ENCODE data around the gene SCAMP4. TPM values are rescaled to one million over a fixed set of nuclear protein-coding genes. Genes with fewer than 3 reads are reported as not detected.

The SCAMP4 gene
- total and polyA plus RNA-seq, 2 of the 13 experiments (the other 11 are each of a cell fraction or from before 2014, with no cell fraction given) = 10.7 to 13.7 TPM

DNA sequence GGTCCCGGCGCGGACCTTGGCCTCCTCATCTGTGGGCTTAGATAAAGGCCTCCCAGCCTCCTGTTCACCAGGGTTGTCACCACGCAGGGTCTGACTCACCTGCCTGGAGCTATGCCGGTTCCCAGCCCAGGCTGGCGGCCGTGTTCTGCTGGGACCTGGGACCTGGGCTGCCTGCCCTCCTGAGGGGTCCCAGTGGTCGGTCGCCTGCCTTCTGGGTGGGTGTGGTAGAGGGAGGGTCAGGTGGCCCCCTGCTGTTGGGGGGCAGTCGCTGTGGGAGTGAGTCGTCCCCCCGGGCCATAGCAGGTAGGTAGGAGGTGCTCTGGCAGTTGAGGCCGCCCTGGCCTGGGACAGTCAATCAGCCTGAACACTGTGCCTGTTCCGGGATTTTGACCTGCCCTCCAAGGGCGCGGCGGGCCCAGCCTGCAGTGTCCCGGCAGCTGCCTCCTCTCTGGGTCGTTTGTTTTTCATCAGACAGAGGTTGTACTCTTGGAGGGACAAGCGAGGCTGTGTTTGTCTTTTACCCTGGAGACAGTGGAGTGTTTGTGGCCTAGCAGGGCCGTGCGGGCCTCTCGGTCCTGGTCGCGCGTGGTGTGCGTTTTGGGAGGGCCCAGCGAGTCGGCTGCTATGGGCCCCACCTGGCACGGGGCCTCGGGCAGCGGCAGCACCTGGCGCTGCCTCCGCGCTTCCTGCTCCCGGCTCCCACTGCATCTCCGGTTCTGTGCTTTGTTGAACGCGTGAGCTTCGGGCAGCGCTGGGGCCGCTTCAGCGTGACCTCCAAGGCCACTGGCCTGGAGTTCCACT, 2.6 kb downstream of the SCAMP4 start (continued):
- TF ChIP-seq, protein P1, sequence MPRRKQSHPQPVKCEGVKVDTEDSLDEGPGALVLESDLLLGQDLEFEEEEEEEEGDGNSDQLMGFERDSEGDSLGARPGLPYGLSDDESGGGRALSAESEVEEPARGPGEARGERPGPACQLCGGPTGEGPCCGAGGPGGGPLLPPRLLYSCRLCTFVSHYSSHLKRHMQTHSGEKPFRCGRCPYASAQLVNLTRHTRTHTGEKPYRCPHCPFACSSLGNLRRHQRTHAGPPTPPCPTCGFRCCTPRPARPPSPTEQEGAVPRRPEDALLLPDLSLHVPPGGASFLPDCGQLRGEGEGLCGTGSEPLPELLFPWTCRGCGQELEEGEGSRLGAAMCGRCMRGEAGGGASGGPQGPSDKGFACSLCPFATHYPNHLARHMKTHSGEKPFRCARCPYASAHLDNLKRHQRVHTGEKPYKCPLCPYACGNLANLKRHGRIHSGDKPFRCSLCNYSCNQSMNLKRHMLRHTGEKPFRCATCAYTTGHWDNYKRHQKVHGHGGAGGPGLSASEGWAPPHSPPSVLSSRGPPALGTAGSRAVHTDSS (CRISPR knock-in tag; conservative IDR thresholded peaks at IDR 0.05) = no peak
- TF ChIP-seq, protein P2, sequence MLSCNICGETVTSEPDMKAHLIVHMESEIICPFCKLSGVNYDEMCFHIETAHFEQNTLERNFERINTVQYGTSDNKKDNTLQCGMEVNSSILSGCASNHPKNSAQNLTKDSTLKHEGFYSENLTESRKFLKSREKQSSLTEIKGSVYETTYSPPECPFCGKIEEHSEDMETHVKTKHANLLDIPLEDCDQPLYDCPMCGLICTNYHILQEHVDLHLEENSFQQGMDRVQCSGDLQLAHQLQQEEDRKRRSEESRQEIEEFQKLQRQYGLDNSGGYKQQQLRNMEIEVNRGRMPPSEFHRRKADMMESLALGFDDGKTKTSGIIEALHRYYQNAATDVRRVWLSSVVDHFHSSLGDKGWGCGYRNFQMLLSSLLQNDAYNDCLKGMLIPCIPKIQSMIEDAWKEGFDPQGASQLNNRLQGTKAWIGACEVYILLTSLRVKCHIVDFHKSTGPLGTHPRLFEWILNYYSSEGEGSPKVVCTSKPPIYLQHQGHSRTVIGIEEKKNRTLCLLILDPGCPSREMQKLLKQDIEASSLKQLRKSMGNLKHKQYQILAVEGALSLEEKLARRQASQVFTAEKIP (CRISPR knock-in tag; IDR thresholded peaks at IDR 0.05; ENCODE audit: borderline replicate concordance) = no peak
- TF ChIP-seq ARHGAP35 (CRISPR knock-in tag; IDR thresholded peaks at IDR 0.05; ENCODE audit: borderline replicate concordance) = 0 out of 2 replicates have a peak, but pooled peaks have one; percentile 22
- no peak for TF ChIP-seq MZF1 (CRISPR knock-in tag; IDR thresholded peaks at IDR 0.05; ENCODE audit: borderline replicate concordance)
- TF ChIP-seq ATRX (CRISPR knock-in tag; IDR thresholded peaks at IDR 0.05; ENCODE audit: borderline replicate concordance) = no peak; the same call in 1 of the 2 replicates
- TF ChIP-seq, protein P3, sequence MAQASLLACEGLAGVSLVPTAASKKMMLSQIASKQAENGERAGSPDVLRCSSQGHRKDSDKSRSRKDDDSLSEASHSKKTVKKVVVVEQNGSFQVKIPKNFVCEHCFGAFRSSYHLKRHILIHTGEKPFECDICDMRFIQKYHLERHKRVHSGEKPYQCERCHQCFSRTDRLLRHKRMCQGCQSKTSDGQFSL (CRISPR knock-in tag; IDR thresholded peaks at IDR 0.05) = no peak
- peak; percentile 81; the same call in 1 of the 2 replicates for TF ChIP-seq ZNF672 (CRISPR knock-in tag; IDR thresholded peaks at IDR 0.05)
- TF ChIP-seq FOXP1 (IDR thresholded peaks at IDR 0.05) = no peak
- TF ChIP-seq FOXP1 (CRISPR knock-in tag; IDR thresholded peaks at IDR 0.05) = no peak
- TF ChIP-seq, protein P4, sequence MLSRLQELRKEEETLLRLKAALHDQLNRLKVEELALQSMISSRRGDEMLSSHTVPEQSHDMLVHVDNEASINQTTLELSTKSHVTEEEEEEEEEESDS (CRISPR knock-in tag; IDR thresholded peaks at IDR 0.05; ENCODE audit: borderline replicate concordance) = no peak
- TF ChIP-seq ZNF839 (CRISPR knock-in tag; IDR thresholded peaks at IDR 0.05; ENCODE audit: borderline replicate concordance) = no peak
- peak; percentile 31; the same call in 1 of the 2 replicates for TF ChIP-seq MAF1 (CRISPR knock-in tag; IDR thresholded peaks at IDR 0.05; ENCODE audit: borderline replicate concordance)
- TF ChIP-seq ATM (IDR thresholded peaks at IDR 0.05; ENCODE audit: borderline replicate concordance) = no peak
- TF ChIP-seq ZNF746 (CRISPR knock-in tag; IDR thresholded peaks at IDR 0.05) = no peak
- TF ChIP-seq MIER3 (CRISPR knock-in tag; IDR thresholded peaks at IDR 0.05; ENCODE audit: borderline replicate concordance) = no peak
- no peak for TF ChIP-seq NCOA5 (CRISPR knock-in tag; IDR thresholded peaks at IDR 0.05)
- TF ChIP-seq ZNF234 (CRISPR knock-in tag; conservative IDR thresholded peaks at IDR 0.05) = no peak
- TF ChIP-seq ASH2L (IDR thresholded peaks at IDR 0.05; ENCODE audit: insufficient read length, low read depth, low read length) = no peak
- TF ChIP-seq NFRKB (IDR thresholded peaks at IDR 0.05) = no peak
- TF ChIP-seq, protein P5, sequence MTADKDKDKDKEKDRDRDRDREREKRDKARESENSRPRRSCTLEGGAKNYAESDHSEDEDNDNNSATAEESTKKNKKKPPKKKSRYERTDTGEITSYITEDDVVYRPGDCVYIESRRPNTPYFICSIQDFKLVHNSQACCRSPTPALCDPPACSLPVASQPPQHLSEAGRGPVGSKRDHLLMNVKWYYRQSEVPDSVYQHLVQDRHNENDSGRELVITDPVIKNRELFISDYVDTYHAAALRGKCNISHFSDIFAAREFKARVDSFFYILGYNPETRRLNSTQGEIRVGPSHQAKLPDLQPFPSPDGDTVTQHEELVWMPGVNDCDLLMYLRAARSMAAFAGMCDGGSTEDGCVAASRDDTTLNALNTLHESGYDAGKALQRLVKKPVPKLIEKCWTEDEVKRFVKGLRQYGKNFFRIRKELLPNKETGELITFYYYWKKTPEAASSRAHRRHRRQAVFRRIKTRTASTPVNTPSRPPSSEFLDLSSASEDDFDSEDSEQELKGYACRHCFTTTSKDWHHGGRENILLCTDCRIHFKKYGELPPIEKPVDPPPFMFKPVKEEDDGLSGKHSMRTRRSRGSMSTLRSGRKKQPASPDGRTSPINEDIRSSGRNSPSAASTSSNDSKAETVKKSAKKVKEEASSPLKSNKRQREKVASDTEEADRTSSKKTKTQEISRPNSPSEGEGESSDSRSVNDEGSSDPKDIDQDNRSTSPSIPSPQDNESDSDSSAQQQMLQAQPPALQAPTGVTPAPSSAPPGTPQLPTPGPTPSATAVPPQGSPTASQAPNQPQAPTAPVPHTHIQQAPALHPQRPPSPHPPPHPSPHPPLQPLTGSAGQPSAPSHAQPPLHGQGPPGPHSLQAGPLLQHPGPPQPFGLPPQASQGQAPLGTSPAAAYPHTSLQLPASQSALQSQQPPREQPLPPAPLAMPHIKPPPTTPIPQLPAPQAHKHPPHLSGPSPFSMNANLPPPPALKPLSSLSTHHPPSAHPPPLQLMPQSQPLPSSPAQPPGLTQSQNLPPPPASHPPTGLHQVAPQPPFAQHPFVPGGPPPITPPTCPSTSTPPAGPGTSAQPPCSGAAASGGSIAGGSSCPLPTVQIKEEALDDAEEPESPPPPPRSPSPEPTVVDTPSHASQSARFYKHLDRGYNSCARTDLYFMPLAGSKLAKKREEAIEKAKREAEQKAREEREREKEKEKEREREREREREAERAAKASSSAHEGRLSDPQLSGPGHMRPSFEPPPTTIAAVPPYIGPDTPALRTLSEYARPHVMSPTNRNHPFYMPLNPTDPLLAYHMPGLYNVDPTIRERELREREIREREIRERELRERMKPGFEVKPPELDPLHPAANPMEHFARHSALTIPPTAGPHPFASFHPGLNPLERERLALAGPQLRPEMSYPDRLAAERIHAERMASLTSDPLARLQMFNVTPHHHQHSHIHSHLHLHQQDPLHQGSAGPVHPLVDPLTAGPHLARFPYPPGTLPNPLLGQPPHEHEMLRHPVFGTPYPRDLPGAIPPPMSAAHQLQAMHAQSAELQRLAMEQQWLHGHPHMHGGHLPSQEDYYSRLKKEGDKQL (CRISPR knock-in tag; IDR thresholded peaks at IDR 0.05; ENCODE audit: low read depth) = no peak

All from HepG2 (cell line).